Coronary artery (tissue), 2 donors: ENCODE data around the gene DOCK11.
A peak's percentile ranks its signal among the peaks of the same experiment; 100 is the strongest.

Source experiments
- DNase-seq: peaks from one replicate; pipeline ENCODE4 v3.0.0-alpha.2; 2017; ENCODE audit warnings: low spot score
- H3K27ac ChIP-seq, 2 donors: fragments of 200-600 bp; sonication (generic); one replicate each; pipeline ENCODE4 v1.5.1; 2016 to 2019
- H3K4me3 ChIP-seq: fragments of 200-600 bp; sonication (generic); 2 replicates; pipeline ENCODE4 v1.5.1; 2016; ENCODE audit warnings: mild to moderate bottlenecking, moderate library complexity
- TF ChIP-seq, protein P1 (sequence below): fragments of 200-600 bp; sonication (generic); IDR thresholded peaks from one replicate; pipeline ENCODE4 v1.5.1; 2019; ENCODE audit warnings: antibody characterized with exemption

DOCK11 gene

DNA sequence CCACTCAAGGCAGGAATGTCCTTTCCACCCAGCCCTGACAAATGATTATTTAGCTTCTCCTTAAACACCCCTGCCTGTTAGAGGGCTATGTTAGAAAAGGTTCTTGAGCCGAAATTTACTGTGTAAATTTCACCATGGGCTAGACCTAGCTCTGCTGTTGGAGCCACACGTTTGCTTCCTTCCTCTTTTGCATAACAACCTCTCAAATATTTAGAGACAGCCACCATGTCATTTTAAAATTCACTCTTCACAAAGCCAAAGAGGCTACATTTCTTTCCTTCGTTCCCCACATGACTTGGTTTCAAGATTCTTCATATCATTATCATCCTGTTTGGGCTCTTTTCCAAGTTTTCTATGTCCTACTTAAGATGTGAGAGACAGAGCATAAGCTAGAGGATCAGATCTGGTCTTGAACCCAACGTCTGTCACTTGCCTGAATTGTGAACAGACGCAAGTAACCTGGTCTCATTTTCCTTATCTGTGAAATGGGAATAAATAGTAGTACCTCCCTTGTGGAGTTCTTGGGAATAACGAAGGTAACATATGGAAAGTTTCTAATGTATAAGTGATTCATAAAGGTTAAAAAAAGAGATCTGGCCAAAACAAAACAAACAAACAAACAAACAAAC, 6.7 kb downstream of the DOCK11 start:
- no peak overlapping the region for H3K4me3 ChIP-seq
- TF ChIP-seq, protein P1, sequence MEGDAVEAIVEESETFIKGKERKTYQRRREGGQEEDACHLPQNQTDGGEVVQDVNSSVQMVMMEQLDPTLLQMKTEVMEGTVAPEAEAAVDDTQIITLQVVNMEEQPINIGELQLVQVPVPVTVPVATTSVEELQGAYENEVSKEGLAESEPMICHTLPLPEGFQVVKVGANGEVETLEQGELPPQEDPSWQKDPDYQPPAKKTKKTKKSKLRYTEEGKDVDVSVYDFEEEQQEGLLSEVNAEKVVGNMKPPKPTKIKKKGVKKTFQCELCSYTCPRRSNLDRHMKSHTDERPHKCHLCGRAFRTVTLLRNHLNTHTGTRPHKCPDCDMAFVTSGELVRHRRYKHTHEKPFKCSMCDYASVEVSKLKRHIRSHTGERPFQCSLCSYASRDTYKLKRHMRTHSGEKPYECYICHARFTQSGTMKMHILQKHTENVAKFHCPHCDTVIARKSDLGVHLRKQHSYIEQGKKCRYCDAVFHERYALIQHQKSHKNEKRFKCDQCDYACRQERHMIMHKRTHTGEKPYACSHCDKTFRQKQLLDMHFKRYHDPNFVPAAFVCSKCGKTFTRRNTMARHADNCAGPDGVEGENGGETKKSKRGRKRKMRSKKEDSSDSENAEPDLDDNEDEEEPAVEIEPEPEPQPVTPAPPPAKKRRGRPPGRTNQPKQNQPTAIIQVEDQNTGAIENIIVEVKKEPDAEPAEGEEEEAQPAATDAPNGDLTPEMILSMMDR = no peak
- DNase-seq = no peak
- no peak overlapping the region for H3K27ac ChIP-seq

DNA sequence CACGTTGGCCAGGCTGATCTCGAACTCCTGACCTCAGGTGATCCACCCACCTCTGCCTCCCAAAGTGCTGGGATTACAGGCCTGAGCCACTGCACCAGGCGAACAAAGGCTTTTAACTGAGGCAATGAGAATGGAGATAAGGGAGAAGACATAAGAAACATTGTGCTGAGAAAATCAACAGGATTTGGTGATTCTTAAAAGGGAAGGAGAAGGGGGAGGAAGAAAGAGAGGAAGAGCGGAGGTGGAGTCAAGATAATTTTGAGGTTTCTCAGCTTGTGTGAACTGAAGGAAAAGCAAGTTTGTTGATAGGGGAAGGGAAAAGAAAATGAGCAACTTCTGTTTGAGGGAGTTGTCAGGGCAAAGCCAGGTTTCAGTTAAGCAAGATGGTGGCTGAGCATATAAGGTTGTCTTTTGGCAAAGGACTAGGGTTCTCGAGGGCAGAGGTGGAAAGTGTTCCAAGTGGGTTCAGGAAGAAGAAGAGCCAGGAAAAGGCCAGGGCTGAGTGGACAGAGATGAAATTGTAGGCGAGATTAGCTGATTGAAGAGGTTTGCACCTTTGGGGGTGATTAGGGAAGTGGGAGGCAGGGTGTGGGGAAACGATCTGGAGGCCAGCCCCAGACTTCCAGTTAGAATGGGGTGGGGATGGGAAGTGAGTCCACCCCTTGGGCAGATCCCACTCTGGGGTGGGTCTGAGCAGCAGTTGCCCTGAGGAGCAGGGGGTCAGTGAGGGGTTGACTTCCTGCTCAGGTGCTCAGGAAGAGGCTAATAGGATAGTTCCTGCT, 7.8 kb downstream of the DOCK11 start:
- peak overlapping the region in 1 of 2 donors; percentile 10 for H3K27ac ChIP-seq
- TF ChIP-seq, protein P1 = no peak
- H3K4me3 ChIP-seq = no peak overlapping the region
- no peak for DNase-seq

DNA sequence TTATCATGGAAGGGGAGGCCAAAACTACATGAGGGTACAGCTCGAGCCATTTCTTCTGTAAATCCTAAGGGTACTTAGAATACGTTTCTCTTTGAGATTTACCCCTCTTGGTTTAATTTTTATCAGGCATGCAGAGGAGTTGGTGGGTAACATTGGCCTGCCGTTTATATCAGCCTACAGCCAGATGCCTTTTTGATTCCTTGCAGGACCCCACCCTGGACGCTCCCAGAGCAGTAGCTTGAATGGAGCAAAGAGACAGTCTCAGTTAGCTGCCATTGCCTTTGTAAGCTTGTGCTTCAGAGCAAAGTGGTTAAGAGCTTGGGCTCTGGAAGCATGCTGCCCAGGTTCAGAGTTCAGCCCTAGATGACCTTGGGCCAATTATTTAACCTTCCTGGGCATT, 9.0 kb downstream of the DOCK11 start:
- H3K4me3 ChIP-seq = no peak overlapping the region
- H3K27ac ChIP-seq = no peak overlapping the region
- TF ChIP-seq, protein P1 = no peak
- DNase-seq = no peak

DNA sequence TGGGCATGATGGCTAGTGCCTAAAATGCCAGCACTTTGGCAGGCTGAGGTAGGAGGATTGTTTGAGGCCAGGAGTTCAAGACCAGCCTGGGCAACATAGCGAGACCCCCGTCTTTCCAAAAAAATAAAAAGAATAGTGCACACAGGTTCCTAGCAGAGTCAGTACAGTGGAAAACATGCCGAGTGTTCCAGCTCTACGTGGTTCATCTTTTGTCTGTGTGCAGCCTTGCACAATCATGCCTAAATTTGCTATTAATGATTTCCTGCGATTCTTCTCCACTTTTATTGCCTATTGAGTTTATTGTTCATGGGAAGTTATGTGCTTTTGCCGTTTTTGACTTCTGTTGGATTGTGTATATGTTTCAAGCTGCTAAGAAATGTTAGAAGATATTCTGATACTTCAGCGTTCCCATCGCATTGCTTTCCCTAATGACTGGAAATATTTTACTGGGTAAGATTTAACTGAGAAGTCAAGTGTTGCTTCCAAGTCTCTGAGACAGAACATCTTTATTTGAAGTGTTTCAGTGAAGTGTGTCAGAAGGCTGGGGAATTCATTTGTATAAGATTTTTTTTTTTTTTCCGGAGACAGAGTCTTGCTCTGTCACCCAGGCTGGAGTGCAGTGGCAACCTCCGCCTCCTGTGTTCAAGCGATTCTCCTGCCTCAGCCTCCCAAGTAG, 11.3 kb downstream of the DOCK11 start:
- no peak for DNase-seq
- H3K27ac ChIP-seq = no peak overlapping the region
- H3K4me3 ChIP-seq = no peak overlapping the region
- TF ChIP-seq, protein P1 = no peak

DNA sequence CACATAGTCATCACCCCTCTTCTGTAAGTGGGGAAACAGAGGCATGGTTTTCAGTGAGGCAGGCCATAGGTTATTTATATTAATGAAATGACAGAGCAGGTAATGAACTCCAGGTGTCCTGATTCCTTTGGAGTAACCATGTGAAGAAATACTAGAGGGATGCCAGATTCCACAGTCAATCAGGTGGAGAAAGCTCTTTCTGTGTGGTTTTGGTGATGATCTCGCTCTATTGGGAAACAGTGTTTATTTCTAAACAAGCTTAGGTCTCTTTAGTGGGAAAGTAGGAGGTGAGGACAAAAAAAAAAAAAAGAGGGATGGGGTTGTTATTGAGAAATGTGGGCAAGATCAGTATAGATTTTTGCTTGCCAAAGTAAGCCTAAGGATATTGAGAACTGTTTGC, 12.2 kb downstream of the DOCK11 start:
- no peak for DNase-seq
- no peak overlapping the region for H3K27ac ChIP-seq
- TF ChIP-seq, protein P1 = no peak
- no peak overlapping the region for H3K4me3 ChIP-seq

GRCh38 chrX:118508221-118508620, 12.6 kb downstream of the DOCK11 start:
- TF ChIP-seq, protein P1 = no peak
- no peak for DNase-seq
- peak overlapping the region; percentile 30 for H3K4me3 ChIP-seq
- H3K27ac ChIP-seq = peak overlapping the region; percentile 36 to 79
